Esophagus muscularis mucosa (tissue), 4 donors: ENCODE measurements around the gene SPATA9.

Experiments
- CTCF ChIP-seq, 3 experiments: fragments of 200-600 bp in 2 of 3; fragments of 450-650 bp in 1 of 3; sonication (generic) in 2 of 3; IDR thresholded peaks; one replicate each; pipeline ENCODE4 v1.5.1; 2017 to 2019; ENCODE audit warnings: antibody characterized with exemption in 3 of 3, mild to moderate bottlenecking in 2 of 3, moderate library complexity in 1 of 3
- EP300 ChIP-seq: sonication (generic); formaldehyde crosslinking; IDR thresholded peaks from one replicate; pipeline ENCODE4 v1.6.1; 2017; ENCODE audit warnings: antibody characterized with exemption
- POLR2A ChIP-seq: fragments of 450-650 bp; IDR thresholded peaks from one replicate; pipeline ENCODE4 v1.6.1; 2017; ENCODE audit warnings: antibody characterized with exemption, moderate library complexity, mild to moderate bottlenecking, low read depth
- POLR2AphosphoS5 ChIP-seq, 2 donors: sonication (generic); formaldehyde crosslinking; IDR thresholded peaks; one replicate each; pipeline ENCODE4 v1.6.1; 2017; ENCODE audit warnings: antibody characterized with exemption in 2 of 2

- TF ChIP-seq CTCF (IDR thresholded peaks at IDR 0.05) (no peak), POLR2A (no peak), POLR2AphosphoS5 (IDR thresholded peaks at IDR 0.05) (no peak), EP300 (no peak)
These were observed 48.7 kb downstream of the SPATA9 start for GRCh38 chr5:95634081-95634480.
